ENCODE results near the gene ANO5. TPM values are rescaled to one million over a fixed set of nuclear protein-coding genes. Genes with fewer than 3 reads are reported as not detected.

ANO5 gene
- total RNA-seq, 1 donor from 2014 or later = 2.0 TPM

DNA sequence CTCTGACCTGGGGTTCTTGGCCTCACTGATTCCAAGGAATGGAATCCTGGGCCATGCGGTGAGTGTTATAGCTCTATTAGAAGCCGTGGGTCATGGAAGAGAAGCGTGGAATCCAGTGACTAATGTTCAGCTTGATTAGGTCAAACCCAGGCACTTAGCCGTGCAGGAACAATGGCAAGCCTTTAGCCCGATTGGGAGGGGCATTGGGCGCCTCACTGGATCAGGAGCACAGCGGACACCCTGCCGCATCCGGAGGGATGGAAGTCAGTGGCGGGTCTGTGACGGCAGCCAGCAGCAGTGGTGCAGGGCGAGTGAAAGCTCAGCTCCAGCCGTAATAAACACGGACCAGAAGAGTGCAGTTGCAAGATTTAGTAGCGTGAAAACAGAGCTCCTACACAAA lies 124.8 kb downstream of the ANO5 start:
- no peak for DNase-seq (ENCODE audit: low spot score)

DNA sequence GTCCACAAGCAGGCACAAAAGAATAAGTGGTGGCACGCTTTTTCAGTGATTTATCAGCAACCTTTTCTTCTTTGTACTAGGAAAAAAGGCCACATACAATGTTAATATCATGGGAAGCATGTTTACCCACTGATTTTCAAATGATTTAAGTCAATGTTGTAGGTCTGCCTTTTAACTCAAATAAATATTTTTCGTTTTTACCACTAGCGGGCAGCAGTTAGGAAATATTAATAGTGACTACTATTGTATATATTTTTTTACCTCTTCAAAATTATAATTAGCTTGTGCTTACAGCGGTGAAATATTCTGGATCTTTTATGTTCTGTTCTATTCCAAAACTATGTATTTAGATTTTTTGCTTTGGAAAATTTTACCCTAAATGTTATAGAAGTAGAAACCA lies 138.9 kb downstream of the ANO5 start:
- DNase-seq (ENCODE audit: low spot score) (no peak), ATAC-seq (no peak)

More for the DNA sequence above, 124.8 kb downstream of the ANO5 start:
- ATAC-seq = no peak

Other genes starting within 250 kb of the ANO5 start
- not detected for gene SLC17A6, start 145.3 kb downstream of the ANO5 start, total RNA-seq